Skin epidermis (tissue), 12 donors: ENCODE results near the gene ZBTB7C.

Experiments
- H3K27ac ChIP-seq, 21 experiments: fragments of 200-600 bp; sonication (generic) in 11 of 21; one replicate each; pipeline ENCODE4 v1.5.0; 2020; ENCODE audit warnings: mild to moderate bottlenecking in 3 of 21, inconsistent platforms in 2 of 21, moderate library complexity in 2 of 21
- H3K4me3 ChIP-seq, 7 experiments: fragments of 200-600 bp; sonication (generic) in 2 of 7; one replicate each; pipeline ENCODE4 v1.5.0; 2020; ENCODE audit warnings: inconsistent platforms in 2 of 7, mild to moderate bottlenecking in 2 of 7, moderate library complexity in 1 of 7

Gene ZBTB7C

DNA sequence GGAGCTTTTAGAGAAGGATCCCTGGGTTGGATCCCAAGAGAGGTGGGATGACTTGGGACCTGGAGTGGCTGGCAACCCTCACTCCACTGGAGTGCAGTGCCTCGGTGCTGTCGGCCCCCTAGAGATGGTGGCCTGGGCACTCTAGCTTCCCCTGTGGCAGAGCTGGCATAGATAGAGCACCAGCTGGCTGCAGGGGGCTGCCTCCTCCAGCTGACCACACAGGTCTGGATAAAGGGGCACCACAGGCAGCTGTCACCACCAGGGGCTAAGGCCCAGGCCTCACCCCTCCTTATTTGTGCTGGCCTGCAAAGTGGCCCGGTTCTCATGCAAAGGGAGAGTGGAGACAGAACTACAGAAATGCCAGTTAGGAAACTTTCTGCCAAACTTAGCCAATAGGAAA is 74.3 kb downstream of the ZBTB7C start:
- no peak overlapping the region for H3K27ac ChIP-seq
- no peak overlapping the region for H3K4me3 ChIP-seq

DNA sequence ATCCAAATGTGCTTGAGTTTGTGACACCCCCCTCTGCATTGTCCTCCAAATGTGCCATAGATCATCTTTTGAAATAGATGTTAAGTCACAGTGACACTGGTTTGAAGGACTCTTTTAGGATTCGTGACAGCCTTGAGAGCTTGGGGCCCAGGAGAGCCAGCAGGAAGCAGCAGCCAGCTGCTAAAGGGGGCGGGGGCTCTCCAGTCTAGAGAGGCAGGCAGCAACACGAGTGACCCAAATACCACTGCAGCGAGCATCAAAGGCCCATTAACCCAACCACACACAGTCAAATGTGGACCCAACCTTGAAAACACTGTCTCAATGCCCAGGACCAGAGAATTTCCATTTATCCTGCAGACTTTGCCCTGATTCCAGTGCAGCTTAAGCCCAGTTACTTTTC is 75.6 kb downstream of the ZBTB7C start:
- Histone ChIP-seq H3K27ac (no peak overlapping the region), H3K4me3 (no peak overlapping the region)

DNA sequence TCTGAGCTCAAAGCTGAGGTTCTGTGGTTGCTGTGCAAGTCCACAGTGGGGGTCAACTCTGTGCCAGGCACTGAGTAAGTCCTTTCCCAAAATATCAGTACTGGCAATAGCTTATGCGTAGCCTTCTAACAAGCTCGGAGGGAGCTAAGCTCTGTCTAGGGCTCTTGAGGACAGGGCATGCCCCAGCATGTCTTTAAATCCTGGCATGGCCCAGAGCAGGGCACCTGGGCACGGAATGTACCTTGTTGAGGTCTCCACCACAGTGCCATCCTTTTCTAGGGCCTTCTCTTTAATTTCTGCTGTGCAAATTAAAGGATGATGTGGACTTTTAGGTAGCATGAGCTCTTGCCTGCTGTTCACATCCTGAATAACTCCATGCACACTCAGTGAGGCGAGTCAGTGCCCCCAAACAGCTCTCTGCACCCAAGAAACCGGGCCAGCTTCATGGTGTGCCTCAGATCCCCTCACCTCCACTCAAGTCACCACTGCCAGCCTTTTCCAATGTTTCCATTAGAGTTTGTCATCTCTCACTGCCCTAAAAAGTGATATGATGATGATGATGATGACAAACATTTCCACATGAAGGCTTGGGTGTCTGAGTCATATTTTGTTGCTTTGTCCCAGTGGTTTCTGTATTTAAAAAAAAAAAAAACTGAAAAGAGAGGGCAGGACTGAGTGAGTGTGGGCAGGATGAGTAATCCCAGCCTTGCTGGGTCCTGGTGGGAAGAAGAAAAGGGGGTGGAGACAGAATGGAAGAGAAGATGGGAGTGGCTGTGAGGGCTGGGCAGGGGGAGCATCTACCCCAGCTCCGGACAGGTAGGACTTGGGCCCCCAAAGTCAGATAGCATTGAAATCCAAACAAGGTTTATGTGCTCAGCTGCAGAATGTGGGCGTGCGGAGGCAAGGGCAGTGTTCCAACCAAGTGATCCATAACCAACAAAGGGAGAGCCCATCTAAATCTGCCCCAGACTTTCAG is 78.9 kb downstream of the ZBTB7C start:
- Histone ChIP-seq H3K4me3 (no peak overlapping the region), H3K27ac (peak overlapping the region in 9 of 21 experiments; percentile 14 to 69 (median 35))

DNA sequence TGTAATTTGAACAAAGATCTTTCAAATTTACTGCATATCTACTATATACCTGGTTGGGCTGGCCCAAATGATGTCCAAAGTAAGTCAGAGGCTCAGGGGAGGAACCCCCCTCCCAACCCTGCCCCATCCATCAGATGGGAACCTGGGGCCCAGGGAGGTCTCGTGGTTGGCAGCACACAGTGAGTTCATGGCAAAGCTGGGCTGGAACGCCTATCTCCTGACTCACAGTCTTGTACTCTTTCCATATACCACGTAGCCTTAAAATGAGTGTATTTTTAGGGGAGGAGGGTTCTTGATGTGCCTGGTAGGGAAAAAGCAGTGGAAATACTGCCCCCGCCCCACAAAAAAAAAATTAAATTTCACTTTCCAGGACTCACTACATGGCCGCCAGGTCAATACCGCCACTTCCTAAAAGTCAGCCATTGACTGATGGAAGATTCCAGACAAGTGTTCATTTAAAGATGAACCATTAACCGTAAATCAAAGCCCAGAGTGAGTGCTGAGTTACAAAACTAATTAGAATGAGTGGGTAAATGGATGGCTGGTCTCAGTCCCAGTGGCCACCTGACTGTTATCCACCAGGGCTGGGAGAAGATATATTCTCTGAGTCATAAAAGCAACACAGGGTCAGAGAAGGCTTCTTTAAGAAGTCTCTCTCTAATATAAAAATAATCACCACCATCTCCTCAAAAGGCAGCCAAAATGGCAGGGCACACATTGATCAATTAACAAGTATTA is 80.5 kb downstream of the ZBTB7C start:
- Histone ChIP-seq H3K27ac (no peak overlapping the region), H3K4me3 (no peak overlapping the region)

DNA sequence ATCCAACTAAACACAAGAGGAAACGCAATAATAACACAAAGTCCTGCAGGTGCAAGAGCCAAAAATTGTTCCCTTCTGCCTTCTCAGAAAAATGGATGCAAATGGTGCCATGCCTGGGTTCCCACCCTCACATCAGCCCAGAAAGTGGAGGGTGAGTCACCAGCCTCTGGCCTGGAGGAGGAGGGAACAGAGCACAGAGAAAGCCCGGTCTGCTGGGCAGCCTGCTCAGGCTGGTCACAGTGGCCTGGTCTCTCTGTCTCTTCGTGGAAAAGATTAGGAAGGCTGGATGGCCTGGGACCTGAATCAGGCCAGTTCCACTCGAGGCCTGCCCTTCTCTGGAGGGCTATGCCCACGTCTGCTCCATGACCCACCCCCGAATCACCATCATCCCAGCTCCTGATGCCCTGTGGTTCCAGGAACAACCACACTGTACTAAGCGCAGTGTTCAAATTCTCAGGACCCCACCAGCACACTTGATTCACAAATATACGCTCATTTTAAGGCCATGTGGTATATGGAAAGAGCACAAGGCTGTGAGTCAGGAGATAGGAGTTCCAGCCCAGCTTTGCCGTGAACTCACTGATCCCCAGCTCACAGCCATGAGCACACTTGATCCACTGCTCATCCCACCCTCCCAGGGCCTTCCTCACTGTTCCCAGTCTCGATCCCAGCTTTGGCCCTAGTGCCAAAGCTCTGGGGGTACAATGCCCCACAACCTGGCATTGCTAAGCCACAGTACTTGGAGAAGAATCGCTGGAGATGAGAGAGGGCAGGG is 82.1 kb downstream of the ZBTB7C start:
- Histone ChIP-seq H3K4me3 (no peak overlapping the region), H3K27ac (peak overlapping the region in 1 of 21 experiments; percentile 71)

DNA sequence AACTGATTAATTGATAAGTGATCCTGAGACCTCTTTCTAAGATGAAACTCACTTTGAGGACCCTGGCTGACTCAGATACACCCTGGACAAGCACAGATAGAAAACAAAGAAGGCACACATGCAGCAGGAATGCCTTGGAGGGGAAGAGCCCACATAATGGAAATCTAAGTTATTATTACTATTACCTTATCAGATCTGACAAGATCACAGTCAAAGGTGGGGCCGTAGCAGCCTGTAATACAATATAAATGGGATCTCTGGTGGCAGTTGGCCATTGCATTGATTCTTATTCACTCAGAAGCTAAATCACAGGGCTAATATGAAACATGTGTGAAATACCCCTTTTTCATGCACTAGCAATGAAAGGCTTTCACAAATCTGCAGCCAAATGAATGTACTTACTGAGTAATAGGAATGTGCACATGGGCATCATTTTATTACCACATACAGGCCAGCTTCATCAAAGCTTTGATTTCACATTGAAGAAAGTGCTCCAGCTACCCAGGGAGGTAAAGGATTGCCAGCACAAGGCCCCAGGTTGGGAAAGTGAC is 84.0 kb downstream of the ZBTB7C start:
- H3K27ac ChIP-seq: no peak overlapping the region
- no peak overlapping the region for H3K4me3 ChIP-seq

DNA sequence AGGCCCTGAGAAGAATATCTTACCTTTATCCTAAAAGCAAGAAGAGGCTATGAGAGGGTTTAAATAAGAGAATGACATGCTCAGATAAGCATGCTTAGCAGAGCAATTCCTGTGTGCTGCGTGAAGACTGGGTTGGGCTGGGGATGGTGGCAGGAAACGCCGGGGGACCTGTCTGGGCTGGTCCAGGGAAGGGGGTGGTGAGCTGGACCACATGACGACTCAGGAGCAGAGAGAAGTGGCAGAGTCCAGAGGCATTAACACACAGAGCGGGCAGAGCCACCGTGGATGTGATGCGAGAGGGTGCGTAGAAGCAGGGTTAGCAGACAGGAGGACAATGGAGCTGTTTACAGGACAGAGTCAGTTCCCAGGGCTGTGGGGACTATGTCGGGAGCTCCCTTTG is 84.5 kb downstream of the ZBTB7C start:
- Histone ChIP-seq H3K4me3 (no peak overlapping the region), H3K27ac (no peak overlapping the region)

DNA sequence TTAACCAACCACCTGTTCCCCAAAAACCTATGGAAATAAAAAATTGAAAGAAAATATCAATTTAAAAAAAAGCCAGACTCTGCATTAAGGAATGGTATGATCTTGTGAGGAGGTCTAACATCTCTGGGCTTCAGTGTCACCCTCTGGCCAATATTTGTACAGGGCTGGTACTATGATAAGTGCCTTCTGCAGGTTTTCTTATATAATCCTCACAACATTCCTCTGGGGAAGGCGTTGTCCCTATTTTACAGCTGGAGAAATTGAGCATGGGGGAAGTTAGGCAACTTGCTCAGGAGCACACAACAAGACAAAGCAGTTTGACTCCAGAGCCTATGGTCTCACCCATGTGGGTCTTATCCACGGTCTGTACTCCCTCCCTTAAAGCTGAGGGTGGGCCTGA is 86.0 kb downstream of the ZBTB7C start:
- Histone ChIP-seq H3K4me3 (no peak overlapping the region), H3K27ac (no peak overlapping the region)

DNA sequence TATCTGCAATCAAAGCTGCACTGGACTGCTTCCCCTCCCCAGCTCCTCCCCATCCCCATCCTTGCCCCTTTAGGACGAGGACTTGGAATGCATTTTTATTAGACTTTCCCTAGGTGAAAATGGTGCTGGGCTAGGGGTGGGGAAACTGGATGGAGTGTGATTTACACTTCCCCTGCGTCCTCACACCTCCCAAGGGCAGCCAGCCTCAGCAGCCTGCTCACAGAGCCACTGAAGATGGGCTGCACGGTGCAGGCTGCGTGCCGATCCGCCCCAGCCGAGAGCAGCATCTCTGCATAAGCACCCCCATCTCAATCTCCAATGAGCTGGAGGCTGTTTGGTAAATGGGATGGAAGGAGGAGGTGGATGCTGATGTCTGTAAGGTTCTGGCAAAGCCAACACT is 87.6 kb downstream of the ZBTB7C start:
- no peak overlapping the region for H3K27ac ChIP-seq
- H3K4me3 ChIP-seq: no peak overlapping the region

DNA sequence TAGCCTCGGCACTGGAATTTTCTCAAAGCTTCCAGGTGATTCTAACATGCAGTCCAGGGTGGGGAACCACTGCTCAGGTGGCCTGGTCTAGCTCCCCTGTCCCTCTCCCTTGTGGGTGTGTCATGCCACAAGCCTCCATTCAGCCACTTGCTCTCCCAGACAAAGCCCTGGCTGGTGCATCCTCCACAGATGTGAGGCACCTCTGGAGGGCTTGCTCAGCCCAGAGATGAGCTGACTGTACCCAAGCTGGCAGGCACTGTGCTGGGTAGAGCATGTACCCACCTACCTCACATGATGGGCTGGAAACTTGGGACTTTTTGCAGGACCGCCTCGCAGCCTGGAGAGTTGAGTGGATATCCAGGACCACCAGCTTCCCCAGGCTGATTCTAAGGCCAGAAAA is 88.1 kb downstream of the ZBTB7C start:
- Histone ChIP-seq H3K4me3 (no peak overlapping the region), H3K27ac (no peak overlapping the region)

DNA sequence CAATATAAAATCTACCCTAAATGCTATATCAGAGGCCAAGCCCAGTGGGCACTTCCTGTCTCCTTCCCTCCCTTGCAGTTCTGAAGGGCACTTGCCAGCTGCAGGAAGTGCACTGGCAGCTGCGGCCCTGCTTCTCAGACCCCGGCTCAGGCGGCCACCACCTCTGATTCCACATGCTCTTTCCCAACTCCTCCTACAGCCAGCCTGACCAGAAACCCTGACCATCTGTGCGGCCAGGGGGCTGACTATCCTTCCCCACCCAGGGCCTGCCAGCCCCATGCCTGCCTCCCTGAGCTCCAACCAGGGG is 88.6 kb downstream of the ZBTB7C start:
- peak overlapping the region in 1 of 21 experiments; percentile 22 for H3K27ac ChIP-seq
- H3K4me3 ChIP-seq: no peak overlapping the region

DNA sequence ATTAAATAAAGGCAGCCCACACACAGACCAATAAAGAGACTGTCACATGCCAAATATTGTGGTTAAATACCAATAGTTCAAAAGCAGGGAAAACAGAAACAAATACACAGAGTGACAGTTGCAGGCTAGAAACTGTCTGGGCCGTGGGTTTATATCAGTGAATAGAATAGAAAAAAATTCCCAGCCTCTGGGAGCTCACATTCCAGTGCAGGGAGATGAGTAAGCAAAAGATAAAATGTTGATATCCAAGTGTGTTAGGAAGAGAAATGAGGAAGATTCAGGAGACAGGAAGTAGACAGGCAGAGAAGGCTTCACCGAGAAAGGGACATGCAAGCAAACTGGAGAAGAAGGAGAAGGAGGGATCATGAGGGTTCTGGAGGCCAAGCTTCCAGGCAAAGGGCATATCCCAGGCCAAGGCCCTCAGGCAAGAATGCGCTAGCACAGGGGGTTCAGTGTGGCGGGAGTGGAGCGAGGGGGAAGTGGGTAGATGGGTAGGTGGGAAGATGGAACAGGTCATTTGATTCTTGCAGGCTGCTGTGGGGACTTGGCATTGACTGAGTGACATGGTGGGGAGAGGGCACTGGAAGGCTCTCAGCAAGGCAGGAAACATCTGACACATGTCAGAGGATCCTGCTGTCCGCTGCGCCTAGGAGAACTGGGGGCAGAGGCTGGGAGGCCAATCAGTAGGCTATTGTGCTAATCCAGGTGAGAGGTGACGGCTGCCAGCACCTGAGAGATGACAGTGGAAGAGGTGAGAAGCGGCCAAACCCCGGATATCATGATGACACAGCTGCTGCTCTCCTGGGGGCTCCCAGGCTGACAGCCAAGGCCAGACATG is 89.2 kb downstream of the ZBTB7C start:
- peak overlapping the region in 2 of 21 experiments; percentile 22 to 25 for H3K27ac ChIP-seq
- H3K4me3 ChIP-seq: no peak overlapping the region

DNA sequence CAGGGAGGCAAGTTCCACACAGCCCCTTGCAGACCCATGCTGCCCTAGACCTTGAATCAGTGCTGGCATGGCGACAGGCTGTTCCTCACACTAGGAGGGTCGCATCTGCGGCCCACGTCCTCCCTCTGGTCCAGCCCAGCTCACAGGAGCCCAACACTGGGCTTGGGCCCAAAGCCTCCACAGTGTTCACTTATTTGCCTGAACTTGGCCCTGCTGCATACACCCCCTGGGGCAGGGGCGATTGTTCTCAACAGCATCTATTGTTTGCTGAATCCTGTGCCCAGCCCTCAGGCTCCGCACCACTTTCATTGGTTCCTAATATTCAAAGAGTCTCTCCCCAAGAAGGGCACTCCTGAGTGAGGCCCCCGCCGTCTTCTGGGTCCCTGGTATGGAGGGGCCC is 90.7 kb downstream of the ZBTB7C start:
- no peak overlapping the region for H3K4me3 ChIP-seq
- no peak overlapping the region for H3K27ac ChIP-seq

DNA sequence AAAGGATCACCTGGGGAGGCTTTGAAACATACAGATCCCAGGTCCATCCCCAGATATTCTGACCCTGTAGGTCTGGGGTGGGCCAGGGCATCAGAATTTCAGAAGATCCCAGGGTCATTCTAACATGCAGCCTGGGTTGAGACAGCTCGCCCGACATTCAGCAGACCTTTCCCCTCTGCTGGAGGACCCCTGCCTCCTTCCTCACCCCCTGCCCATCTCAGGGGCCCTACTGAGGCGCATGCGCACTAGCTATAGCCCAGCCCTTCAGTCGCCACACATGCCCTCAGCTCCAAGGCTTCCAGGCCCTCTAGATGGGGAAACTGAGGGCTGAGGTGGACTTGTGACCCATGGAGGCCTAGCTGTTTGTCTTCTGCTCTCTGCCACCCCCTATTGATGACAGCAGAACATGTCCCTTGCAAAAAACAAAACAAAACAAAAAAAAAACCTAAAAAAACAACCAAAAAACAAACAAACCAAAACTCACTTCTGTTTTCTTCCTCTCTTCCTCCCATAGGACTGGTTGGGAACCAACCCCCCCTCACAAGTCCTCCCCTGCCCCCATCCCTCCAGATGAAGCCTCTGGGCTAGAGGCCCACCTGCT is 91.3 kb downstream of the ZBTB7C start:
- Histone ChIP-seq H3K4me3 (no peak overlapping the region), H3K27ac (no peak overlapping the region)

DNA sequence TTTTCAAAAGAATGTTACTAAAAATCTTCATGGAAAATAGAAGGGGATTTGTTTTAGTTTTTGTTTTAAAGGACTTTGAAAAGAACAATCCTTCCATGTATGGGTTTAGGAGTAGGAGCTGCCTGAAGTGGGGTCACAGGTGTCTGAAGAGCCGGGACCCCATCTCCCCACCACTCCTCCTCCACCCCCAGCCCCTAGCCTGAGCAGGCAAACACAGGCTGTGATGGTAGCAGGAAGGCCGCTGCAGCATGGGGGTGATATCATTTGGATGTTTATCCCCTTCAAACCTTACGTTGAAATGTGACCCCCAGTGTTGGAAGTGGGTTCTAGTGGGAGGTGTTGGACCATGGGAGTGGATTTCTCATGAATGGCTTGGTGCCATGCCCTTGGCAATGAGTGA is 93.0 kb downstream of the ZBTB7C start:
- no peak overlapping the region for H3K27ac ChIP-seq
- H3K4me3 ChIP-seq: no peak overlapping the region

DNA sequence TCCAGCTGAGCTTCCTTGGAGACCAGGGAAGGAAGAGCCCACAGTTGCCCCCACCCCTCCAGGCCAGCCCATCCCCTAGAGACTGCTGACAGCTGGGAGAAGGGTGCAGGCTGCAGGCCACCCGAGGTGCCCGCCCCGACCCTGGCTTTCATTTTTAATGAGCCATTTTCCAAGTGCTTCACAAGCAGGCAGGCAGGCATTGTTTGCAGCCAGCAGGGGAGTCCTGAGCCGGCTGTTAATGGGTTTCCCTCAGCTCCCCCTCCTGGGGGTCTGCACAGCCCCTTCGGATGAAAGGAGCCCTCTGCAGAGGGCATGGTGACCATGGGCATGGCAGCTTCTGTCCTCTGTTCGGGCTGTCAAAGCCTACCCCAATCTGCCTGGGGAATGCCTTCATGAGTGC is 94.5 kb downstream of the ZBTB7C start:
- Histone ChIP-seq H3K4me3 (no peak overlapping the region), H3K27ac (no peak overlapping the region)

DNA sequence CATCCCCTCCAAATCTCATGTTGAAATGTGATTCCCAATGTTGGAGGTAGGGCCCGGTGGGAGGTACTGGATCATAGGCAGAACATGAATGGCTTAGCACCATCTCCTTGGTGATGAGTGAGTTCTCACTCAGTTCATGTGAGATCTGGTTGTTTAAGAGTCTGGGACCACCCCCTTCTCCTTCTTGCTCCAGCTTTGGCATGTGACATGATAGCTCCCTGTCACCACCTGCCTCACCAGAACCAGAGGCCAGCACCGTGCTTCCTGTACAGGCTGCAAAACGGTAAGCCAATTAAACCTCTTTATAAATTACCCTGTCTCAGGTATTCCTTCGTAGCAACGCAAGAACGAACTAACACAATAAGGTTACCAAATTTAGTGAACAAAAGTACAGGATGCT is 95.4 kb downstream of the ZBTB7C start:
- H3K27ac ChIP-seq: no peak overlapping the region
- H3K4me3 ChIP-seq: no peak overlapping the region

DNA sequence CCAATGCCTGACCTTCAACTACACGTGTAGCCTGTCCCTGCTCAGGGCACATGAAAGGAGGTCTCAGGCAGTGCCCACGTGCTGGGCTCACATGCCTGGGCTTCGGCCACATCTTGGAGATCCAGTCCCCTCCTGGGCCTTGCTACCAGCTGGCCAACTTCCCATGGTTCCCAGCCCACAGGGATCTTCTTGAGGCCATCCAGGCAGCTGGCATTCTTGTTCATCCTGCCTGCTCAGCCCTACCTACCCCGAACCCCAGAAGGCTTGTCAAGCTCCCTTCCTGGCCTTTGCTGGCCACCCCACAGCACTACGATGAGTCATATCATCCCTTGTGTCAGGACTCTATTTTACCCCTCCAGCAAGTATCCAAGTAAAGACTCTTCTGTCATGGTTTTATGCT is 97.1 kb downstream of the ZBTB7C start:
- Histone ChIP-seq H3K27ac (no peak overlapping the region), H3K4me3 (no peak overlapping the region)

DNA sequence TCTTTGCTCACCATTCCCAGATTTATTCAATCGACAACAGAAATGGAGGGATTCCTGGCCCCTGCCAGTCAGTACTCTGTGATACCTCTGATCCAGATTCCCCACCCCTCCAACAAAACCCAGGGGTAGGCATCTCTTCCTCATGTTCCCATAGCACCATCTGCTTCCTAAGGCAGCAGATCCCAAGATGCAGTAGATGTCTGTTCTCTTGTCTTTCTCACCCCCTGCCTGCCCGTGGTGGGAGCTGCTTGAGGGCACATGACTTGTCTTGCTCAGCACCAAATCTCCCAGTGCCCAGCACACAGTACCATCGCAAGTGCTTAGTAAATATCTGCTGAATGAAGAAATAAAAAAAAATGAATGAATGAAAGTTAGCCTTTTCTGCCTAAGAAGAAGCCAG is 98.2 kb downstream of the ZBTB7C start:
- H3K27ac ChIP-seq: no peak overlapping the region

More for the DNA sequence above, 98.2 kb downstream of the ZBTB7C start:
- H3K4me3 ChIP-seq: no peak overlapping the region
